K562 treated with DMSO at 1 percent for 4 hours (cell line): ENCODE measurements around the gene UQCC2. TPM values are rescaled to one million over a fixed set of nuclear protein-coding genes. Genes with fewer than 3 reads are reported as not detected.

Source experiments
- total RNA-seq: library from RNA; unstranded; fragments of 300-600 nt; gene quantifications from 2 replicates; pipeline ENCODE4 v1.2.3, GENCODE V29; 2022; ENCODE audit not compliant: insufficient read depth

UQCC2 gene
- 37.6 and 69.2 TPM in 2 replicates for total RNA-seq

DNA sequence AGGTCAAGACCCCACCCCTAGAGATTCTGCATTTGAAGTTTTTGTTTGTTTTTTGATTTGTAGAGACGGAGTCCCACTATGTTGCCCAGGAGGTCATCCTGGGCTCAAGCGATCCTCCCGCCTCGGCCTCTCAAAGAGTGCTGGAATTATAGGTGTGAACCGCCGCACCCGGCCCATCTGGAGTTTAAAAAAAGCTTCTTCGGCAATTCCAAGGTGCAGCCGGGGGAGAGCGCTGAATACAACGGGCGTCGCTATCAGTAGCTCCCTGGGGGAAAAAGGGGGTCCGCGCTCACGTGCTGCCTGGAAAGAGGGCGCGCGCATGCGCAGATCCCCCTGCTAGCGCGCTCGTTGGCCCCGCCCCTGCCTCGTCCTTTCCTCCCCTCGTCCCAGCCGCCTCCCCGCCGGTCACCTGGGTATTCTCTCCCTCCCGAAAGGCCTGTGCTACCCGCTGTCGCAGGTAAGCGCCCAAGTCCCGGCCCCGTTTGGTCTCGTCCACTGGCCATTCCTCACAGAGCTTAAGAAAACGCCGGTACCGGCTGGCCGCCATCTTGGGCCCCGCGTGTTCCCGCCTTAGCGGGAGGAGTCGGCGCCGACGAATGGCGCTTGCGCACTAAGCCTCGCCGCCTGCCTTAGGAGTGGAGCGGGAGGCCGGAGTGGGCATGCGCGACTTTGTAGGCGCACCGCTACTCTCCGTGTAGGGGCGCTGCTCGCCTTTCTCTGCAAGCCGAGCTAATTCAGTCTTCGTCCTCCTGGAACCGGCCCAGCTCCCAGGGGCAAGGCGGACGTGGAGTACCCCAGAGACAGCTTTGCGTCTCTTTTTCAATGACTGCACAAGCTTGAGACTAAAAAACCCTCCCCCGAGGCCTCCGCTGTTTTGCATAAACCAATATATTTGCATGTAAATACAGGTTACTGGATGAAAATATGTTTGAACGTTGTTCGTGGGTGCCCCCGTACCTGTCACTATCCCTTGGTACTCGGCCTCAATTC is at the start of gene UQCC2:
TSS of gene UQCC2 (minus strand) at position 561 of the 990 bp plus-strand sequence. CDS start at position 547, 14 bp downstream.

DNA sequence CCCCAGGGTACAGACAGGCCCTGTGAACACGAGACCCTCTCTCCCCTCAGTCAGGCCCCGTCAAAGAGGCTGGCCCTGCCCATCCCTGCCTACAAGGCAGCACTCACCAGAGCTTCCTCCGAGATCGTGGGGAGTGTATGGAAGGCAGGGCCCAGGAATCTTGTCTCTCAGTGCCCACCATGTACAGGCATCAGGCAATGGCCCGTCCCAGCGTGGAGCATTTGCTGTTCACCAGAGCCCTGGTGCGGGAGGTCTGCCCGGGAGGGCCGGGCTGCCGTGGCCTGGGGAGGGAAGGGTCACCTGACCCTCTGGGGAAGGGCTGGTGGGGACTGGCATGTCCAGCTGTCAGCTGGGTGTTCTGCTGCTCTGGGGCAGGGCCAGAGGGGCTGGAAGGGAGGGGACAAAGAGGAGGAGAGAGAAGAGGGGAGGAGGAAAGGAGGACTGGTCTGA is 35.2 kb upstream of the UQCC2 start, which contains the start of gene IP6K3:
TSS of gene IP6K3 (minus strand) at position 255 of the 450 bp plus-strand sequence. CDS start 11,429 bp downstream, outside the sequence.

Other genes starting within 250 kb of the UQCC2 start
- 28.1 and 29.6 TPM in 2 replicates for gene BAK1, start 131.4 kb downstream of the UQCC2 start, total RNA-seq
- gene ITPR3, start 90.4 kb downstream of the UQCC2 start, total RNA-seq = 10.5 and 13.0 TPM in 2 replicates
- not detected in 2 replicates for gene IP6K3, start 35.2 kb upstream of the UQCC2 start, total RNA-seq
- 55.4 and 57.2 TPM in 2 replicates for gene LEMD2, start 77.4 kb upstream of the UQCC2 start, total RNA-seq
- gene MLN, start 92.3 kb upstream of the UQCC2 start, total RNA-seq = not detected in 2 replicates